OCI-LY7 (cell line): ENCODE results near the gene ID2. TPM values are rescaled to one million over a fixed set of nuclear protein-coding genes. Genes with fewer than 3 reads are reported as not detected.

ENCODE experiments used
- BruUV-seq: library from RNA; stranded (reverse); fragments of 400-500 nt; replicated peaks from 2 replicates; lab custom pipeline; 2021; lab: Mats Ljungman, UMichigan
- CTCF ChIA-PET: fragments of 300-600 bp; sonication (Branson Sonifier 250); formaldehyde crosslinking; loops from one replicate; lab custom pipeline; 2022; ENCODE audit warnings: antibody characterized with exemption; ENCODE audit not compliant: unreplicated experiment; lab: Charles Lee
- POLR2A ChIA-PET: fragments of 300-600 bp; sonication (Branson Sonifier 250); formaldehyde crosslinking; loops from one replicate; lab custom pipeline; 2022; ENCODE audit warnings: antibody characterized with exemption; lab: Charles Lee
- DNase-seq: peaks from one replicate; pipeline ENCODE4 v3.0.0-alpha.2; 2015; ENCODE audit warnings: low spot score
- H2AFZ ChIP-seq: fragments of 200-600 bp; sonication (generic), shearing (Covaris generic); 2 replicates; pipeline ENCODE4 v1.6.1; 2014; ENCODE audit warnings: mild to moderate bottlenecking, antibody characterized with exemption, low read length, moderate library complexity
- H3K27ac ChIP-seq: fragments of 200-600 bp; sonication (generic); 2 replicates; pipeline ENCODE4 v1.5.1; 2014; ENCODE audit warnings: mixed run types, low read depth, mild to moderate bottlenecking, moderate library complexity, low read length, inconsistent platforms; ENCODE audit not compliant: poor library complexity, severe bottlenecking
- H3K36me3 ChIP-seq: fragments of 200-600 bp; sonication (generic); 2 replicates; pipeline ENCODE4 v1.6.1; 2014; ENCODE audit warnings: mild to moderate bottlenecking, antibody characterized with exemption, low read length, moderate library complexity, mixed read lengths; ENCODE audit not compliant: insufficient read depth
- H3K4me1 ChIP-seq: fragments of 200-600 bp; sonication (generic); 2 replicates; pipeline ENCODE4 v1.5.1; 2014; ENCODE audit warnings: mild to moderate bottlenecking, low read length; ENCODE audit not compliant: insufficient read depth, poor library complexity, severe bottlenecking
- H3K4me2 ChIP-seq: fragments of 200-600 bp; sonication (generic); 2 replicates; pipeline ENCODE4 v1.6.1; 2014; ENCODE audit warnings: mild to moderate bottlenecking, low read length
- H3K4me3 ChIP-seq: fragments of 200-600 bp; sonication (generic); 2 replicates; pipeline ENCODE4 v1.5.1; 2014; ENCODE audit warnings: mild to moderate bottlenecking, low read depth, low read length; ENCODE audit not compliant: poor library complexity, severe bottlenecking
- H3K79me2 ChIP-seq: fragments of 200-600 bp; sonication (generic); 2 replicates; pipeline ENCODE4 v1.6.1; 2016; ENCODE audit warnings: low read depth, mild to moderate bottlenecking, low read length, moderate library complexity, mixed read lengths; ENCODE audit not compliant: insufficient read depth
- H3K9me2 ChIP-seq: fragments of 200-600 bp; sonication (generic); 2 replicates; pipeline ENCODE4 v1.6.1; 2016; ENCODE audit warnings: mild to moderate bottlenecking, low read length, mixed read lengths; ENCODE audit not compliant: insufficient read depth
- H3K9me3 ChIP-seq: fragments of 200-600 bp; sonication (generic); 2 replicates; pipeline ENCODE4 v1.6.1; 2014; ENCODE audit warnings: mild to moderate bottlenecking, mixed run types, low read length, mixed read lengths
- H4K20me1 ChIP-seq: fragments of 200-600 bp; sonication (generic); 2 replicates; pipeline ENCODE4 v1.6.1; 2014; ENCODE audit warnings: mild to moderate bottlenecking, antibody characterized with exemption, low read length, moderate library complexity, mixed read lengths; ENCODE audit not compliant: insufficient read depth
- CTCF ChIP-seq: fragments of 200-600 bp; sonication (generic); conservative IDR thresholded peaks from 2 replicates; pipeline ENCODE4 v1.5.1; 2014; ENCODE audit warnings: mild to moderate bottlenecking, antibody characterized with exemption, low read length, moderate library complexity, mixed read lengths
- EZH2phosphoT487 ChIP-seq: fragments of 200-600 bp; sonication (generic); IDR thresholded peaks from 2 replicates; pipeline ENCODE4 v1.6.1; 2018; ENCODE audit warnings: low read depth, borderline replicate concordance, mild to moderate bottlenecking, mixed run types, antibody characterized with exemption, low read length, moderate library complexity, mixed read lengths
- intact Hi-C: fragments of 100-400 bp; cut with micrococcal nuclease; formaldehyde crosslinking; loops from one replicate; pipeline ENCODE4 v1.10.0; 2022; ENCODE audit not compliant: unreplicated experiment
- total RNA-seq, 2 experiments: library from RNA; depleted of rRNA in 1 of 2; stranded (reverse); fragments of >200 nt in 1 of 2; shearing (Covaris generic) in 1 of 2; gene quantifications; 2 replicates each; pipeline ENCODE4 v1.2.3, GENCODE V29; 2014 to 2022

The ID2 gene
- total RNA-seq, 2 experiments from 2014 or later = 79.3 to 498 TPM

GRCh38 chr2:8719528-8719927 is 37.7 kb downstream of the ID2 start:
- Histone ChIP-seq H3K9me3 (peaks cover 16% of the 10 kb centered on the region; the same call in 1 of the 2 replicates), H3K4me3 (no peak overlapping the region), H3K27ac (no peak overlapping the region), H2AFZ (no peak overlapping the region), H4K20me1 (no peaks in the 10 kb centered on the region), H3K79me2 (no peaks in the 10 kb centered on the region), H3K36me3 (no peaks in the 10 kb centered on the region), H3K4me2 (no peak overlapping the region), H3K4me1 (no peaks in the 10 kb centered on the region), H3K9me2 (no peaks in the 10 kb centered on the region; the same call in 1 of the 2 replicates)
- POLR2A ChIA-PET = interaction anchor here (1.1 kb wide), 1 partner anchor 14 kb away, joined by 4 read pairs; no protein-coding TSS in a partner anchor
- DNase-seq = no peak
- intact Hi-C loops = no loop called here
- BruUV-seq = no TSS peak
- no peak for TF ChIP-seq CTCF
- TF ChIP-seq EZH2phosphoT487 = no peak
- CTCF ChIA-PET = no interaction called here

GRCh38 chr2:8720741-8721140 is 38.9 kb downstream of the ID2 start:
- no peak overlapping the region for H3K27ac ChIP-seq
- H3K9me3 ChIP-seq = peaks cover 6% of the 10 kb centered on the region; the same call in 1 of the 2 replicates
- no peaks in the 10 kb centered on the region for H3K79me2 ChIP-seq
- no peak overlapping the region for H3K4me2 ChIP-seq
- H3K9me2 ChIP-seq = no peaks in the 10 kb centered on the region; the same call in 1 of the 2 replicates
- BruUV-seq = no TSS peak
- intact Hi-C loops = no loop called here
- TF ChIP-seq CTCF = no peak
- H3K4me3 ChIP-seq = no peak overlapping the region
- DNase-seq = no peak
- CTCF ChIA-PET = no interaction called here
- H4K20me1 ChIP-seq = no peaks in the 10 kb centered on the region
- POLR2A ChIA-PET = no interaction called here
- H3K4me1 ChIP-seq = no peaks in the 10 kb centered on the region
- H3K36me3 ChIP-seq = no peaks in the 10 kb centered on the region
- H2AFZ ChIP-seq = no peak overlapping the region

GRCh38 chr2:8721410-8721809 is 39.6 kb downstream of the ID2 start:
- no peaks in the 10 kb centered on the region; the same call in 1 of the 2 replicates for H3K9me2 ChIP-seq
- no peak overlapping the region for H3K4me3 ChIP-seq
- H3K79me2 ChIP-seq = no peaks in the 10 kb centered on the region
- H2AFZ ChIP-seq = no peak overlapping the region
- H3K4me1 ChIP-seq = no peaks in the 10 kb centered on the region
- intact Hi-C loops = no loop called here
- H3K36me3 ChIP-seq = no peaks in the 10 kb centered on the region
- DNase-seq = no peak
- H3K27ac ChIP-seq = no peak overlapping the region
- no TSS peak for BruUV-seq
- POLR2A ChIA-PET = no interaction called here
- CTCF ChIA-PET = no interaction called here
- H4K20me1 ChIP-seq = no peaks in the 10 kb centered on the region
- no peak for TF ChIP-seq CTCF
- no peak for TF ChIP-seq EZH2phosphoT487
- H3K4me2 ChIP-seq = no peak overlapping the region
- no peaks in the 10 kb centered on the region for H3K9me3 ChIP-seq
